Measurements from ENCODE around the gene HSD11B2.

Gene HSD11B2

DNA sequence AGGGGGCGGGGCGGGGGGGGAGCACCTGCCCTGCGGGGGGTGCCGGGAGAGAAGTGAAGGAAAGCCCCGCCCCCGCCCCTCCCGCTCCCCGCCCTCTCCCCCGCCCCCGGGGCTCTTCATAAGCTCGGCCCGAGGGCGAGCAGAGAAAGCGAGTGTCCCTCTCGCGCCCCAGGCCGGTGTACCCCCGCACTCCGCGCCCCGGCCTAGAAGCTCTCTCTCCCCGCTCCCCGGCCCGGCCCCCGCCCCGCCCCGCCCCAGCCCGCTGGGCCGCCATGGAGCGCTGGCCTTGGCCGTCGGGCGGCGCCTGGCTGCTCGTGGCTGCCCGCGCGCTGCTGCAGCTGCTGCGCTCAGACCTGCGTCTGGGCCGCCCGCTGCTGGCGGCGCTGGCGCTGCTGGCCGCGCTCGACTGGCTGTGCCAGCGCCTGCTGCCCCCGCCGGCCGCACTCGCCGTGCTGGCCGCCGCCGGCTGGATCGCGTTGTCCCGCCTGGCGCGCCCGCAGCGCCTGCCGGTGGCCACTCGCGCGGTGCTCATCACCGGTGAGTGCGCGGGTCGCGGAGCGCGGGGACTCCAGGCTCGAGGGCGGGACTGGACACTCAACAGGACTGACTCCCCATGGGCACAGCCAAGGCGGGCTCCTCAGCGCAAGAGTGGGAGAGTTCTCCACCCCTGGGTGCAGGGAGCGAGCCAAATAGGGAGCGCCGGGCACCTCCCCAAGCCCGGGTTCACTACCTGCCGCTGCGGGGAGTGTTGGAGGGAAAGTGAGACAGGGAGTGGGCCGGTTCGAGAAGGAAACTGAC, at the start of gene HSD11B2:
Gene HSD11B2 (plus strand): TSS at position 145 of the 798 bp plus-strand sequence. CDS start 128 bp downstream, at position 273.
- Mint-ChIP-seq H3K4me1 (peaks cover 10% of the 10 kb centered on the region), H3K9me3 (no peaks in the 10 kb centered on the region), H3K36me3 (ENCODE audit: low read depth) (no peaks in the 10 kb centered on the region), H3K27ac (peak within 1 kb of the TSS; percentile 76), H3K27me3 (peaks cover 35% of the 10 kb centered on the region), H3K4me3 (peak within 1 kb of the TSS; percentile 77)
- DNase-seq = peak; percentile 27
- peak; percentile 34 for ATAC-seq

DNA sequence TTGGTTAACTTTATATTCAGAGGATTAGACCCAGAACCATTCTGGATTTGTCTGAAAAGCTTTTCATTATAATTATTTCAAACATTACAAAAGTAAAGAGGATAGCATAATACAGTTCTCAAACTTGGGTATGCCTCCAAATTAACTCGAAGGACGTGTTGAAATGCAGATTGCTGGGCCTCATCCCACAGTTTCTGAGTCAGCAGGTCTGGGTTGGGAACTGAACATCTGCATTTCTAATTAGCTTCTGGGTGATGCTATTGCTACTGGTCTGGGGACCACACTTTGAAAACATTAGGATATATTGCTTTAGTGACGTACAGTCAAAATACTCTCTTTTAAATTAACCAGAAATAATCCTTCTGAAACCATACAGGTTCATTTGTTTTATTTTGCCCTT, 47.6 kb upstream of the HSD11B2 start:
- no peak overlapping the region for H3K4me3 Mint-ChIP-seq
- no peak for DNase-seq
- ATAC-seq = no peak
- H3K36me3 Mint-ChIP-seq (ENCODE audit: low read depth) = no peaks in the 10 kb centered on the region
- H3K4me1 Mint-ChIP-seq = peaks cover 13% of the 10 kb centered on the region
- H3K27ac Mint-ChIP-seq = no peak overlapping the region
- no peaks in the 10 kb centered on the region for H3K9me3 Mint-ChIP-seq
- H3K27me3 Mint-ChIP-seq = peaks cover 3% of the 10 kb centered on the region

DNA sequence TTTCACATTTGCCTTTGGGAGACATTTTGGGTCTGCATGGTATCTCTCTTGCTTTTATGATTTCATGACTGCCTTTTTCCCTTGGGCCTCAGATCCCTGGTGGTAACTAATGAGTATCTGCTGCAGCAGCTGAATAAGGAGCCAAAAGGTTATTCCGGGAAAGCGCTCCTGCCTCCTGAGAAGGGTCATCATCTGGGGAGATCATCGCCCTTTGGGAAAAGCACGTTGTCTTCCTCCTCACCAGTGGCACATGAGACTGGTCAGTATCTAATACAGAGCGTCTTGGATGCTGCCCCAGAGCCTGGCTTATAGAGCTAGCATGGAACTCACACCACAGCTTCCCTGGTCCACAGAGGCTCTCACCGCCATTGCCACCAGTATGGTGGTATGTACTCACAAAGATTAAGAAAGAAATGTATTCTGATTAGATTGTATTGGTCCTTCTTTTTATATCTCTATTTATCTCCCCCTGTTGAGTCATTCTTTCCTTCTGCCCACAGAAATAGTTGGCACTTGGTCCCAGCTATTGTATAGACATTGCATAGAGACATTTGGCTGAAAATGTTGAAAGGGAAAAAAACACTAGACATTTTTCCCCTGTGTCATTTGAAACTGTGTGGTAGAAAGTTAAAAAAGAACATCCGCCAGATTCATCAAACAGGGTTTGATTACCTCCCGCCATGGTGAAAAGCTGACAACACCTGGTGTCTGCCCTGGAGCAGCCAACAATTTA, 46.0 kb upstream of the HSD11B2 start:
- Mint-ChIP-seq H3K4me3 (no peak overlapping the region), H3K36me3 (ENCODE audit: low read depth) (no peaks in the 10 kb centered on the region), H3K27me3 (peaks cover 5% of the 10 kb centered on the region), H3K27ac (peak overlapping the region; percentile 71), H3K4me1 (peaks cover 13% of the 10 kb centered on the region), H3K9me3 (no peaks in the 10 kb centered on the region)
- ATAC-seq = peak; percentile 51
- no peak for DNase-seq

DNA sequence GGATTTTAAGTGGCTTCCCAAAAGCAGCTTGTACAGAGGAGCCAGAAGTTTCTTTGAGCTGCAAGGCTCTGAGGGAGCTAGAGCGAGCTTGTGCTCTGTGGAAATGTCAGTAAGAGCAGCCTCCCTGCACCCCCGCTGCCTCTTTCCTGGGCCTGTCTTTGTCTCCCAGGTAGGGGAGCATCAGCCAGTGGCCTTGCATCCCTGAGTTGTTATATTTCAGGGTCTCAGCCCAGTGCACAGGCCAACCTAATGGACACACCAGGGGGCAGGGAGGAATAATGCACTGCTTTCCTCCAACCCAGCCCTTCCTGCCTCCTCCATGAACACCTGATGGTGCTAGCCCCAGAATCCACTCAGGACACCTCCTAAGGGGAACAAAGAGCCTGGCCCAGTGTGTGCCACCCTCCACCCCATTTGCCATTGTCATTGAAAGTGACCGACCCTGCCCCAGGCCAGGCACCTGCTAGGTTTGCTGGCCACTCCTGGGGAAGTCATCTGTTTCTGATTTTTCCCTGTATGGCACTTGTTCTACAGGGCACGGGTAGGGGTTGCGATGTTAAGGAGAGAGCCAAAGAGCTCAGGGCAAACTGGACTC, 44.0 kb upstream of the HSD11B2 start:
- Mint-ChIP-seq H3K4me1 (peaks cover 13% of the 10 kb centered on the region), H3K36me3 (ENCODE audit: low read depth) (no peaks in the 10 kb centered on the region), H3K9me3 (no peaks in the 10 kb centered on the region), H3K27ac (no peak overlapping the region), H3K27me3 (peaks cover 5% of the 10 kb centered on the region), H3K4me3 (no peak overlapping the region)
- no peak for ATAC-seq
- DNase-seq = no peak

DNA sequence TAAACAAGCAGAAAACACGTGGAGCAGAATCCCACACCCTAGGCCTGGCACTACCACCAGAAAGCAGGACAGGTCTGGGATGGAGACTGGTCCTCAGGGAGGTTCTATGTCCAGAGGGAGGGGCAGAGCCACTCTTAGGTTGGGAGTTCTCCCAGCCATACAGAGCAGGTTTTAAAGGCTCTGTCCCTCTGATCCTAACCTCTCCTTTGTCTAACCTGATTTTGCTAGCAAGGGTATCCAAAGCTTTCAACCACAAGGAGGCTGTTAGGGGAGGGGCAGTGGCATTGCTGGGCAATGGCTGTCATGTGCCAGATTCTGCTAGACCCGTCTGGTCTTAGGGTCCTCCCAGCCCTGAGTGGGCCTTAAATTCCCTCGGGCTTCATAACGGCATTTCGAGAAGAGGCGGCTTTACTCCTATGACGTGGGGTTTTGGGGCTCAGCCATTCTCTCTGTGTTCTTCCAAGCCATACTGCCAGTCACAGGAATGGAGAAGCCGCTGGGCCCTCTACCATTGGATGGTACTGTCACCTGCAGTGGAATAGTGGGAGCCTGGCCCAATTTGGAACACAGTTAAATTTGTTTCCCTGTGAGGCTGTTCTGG, 43.3 kb upstream of the HSD11B2 start:
- Mint-ChIP-seq H3K36me3 (ENCODE audit: low read depth) (no peaks in the 10 kb centered on the region), H3K27ac (no peak overlapping the region), H3K4me1 (peaks cover 13% of the 10 kb centered on the region), H3K9me3 (no peaks in the 10 kb centered on the region), H3K27me3 (peaks cover 11% of the 10 kb centered on the region), H3K4me3 (no peak overlapping the region)
- no peak for ATAC-seq
- DNase-seq = no peak

DNA sequence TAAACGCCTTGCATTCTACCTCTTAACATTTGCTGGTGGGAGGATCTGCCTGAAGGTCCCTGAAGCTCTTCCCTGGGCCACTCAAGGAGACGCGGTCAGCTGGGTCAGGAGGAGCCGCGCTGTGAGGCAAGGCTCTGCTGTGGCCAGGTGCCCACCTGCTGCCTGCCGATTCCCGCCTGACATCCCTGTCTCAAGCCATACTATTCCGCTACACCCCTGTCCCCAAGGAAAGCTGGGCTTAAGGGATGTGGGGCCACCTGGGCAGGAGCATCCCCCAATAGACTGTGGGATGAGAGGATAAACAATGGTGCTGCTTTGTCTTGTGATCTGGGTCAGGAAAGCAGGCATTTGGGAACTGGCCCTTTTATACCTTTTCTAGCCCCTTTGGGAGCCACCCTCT, 42.7 kb upstream of the HSD11B2 start:
- Mint-ChIP-seq H3K4me3 (no peak overlapping the region), H3K9me3 (no peaks in the 10 kb centered on the region), H3K27ac (no peak overlapping the region), H3K4me1 (peaks cover 13% of the 10 kb centered on the region), H3K27me3 (peaks cover 12% of the 10 kb centered on the region), H3K36me3 (ENCODE audit: low read depth) (no peaks in the 10 kb centered on the region)
- no peak for DNase-seq
- no peak for ATAC-seq

DNA sequence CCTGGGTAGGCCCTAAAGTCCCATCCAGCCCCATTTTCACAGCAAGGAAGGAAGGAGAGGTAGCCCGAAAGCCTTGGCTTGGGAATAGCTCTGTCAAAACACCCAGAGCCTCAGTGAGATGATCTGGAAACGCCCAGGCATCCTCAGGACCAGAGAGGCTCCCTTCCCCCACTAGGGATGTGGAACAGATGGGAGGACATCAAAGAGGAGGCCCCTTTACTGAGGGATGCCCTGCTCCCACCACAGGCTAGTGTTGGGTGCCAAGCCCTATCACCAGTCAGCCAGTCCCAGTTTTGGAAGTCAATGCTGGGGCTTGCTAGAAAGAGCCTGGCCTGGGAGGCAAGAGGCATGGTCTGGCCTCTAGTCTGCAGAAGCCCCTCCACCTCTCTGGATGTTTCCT, 42.3 kb upstream of the HSD11B2 start:
- no peak for DNase-seq
- Mint-ChIP-seq H3K4me3 (no peak overlapping the region), H3K4me1 (peaks cover 13% of the 10 kb centered on the region), H3K27ac (no peak overlapping the region), H3K36me3 (ENCODE audit: low read depth) (no peaks in the 10 kb centered on the region), H3K27me3 (peaks cover 13% of the 10 kb centered on the region), H3K9me3 (no peaks in the 10 kb centered on the region)
- no peak for ATAC-seq

DNA sequence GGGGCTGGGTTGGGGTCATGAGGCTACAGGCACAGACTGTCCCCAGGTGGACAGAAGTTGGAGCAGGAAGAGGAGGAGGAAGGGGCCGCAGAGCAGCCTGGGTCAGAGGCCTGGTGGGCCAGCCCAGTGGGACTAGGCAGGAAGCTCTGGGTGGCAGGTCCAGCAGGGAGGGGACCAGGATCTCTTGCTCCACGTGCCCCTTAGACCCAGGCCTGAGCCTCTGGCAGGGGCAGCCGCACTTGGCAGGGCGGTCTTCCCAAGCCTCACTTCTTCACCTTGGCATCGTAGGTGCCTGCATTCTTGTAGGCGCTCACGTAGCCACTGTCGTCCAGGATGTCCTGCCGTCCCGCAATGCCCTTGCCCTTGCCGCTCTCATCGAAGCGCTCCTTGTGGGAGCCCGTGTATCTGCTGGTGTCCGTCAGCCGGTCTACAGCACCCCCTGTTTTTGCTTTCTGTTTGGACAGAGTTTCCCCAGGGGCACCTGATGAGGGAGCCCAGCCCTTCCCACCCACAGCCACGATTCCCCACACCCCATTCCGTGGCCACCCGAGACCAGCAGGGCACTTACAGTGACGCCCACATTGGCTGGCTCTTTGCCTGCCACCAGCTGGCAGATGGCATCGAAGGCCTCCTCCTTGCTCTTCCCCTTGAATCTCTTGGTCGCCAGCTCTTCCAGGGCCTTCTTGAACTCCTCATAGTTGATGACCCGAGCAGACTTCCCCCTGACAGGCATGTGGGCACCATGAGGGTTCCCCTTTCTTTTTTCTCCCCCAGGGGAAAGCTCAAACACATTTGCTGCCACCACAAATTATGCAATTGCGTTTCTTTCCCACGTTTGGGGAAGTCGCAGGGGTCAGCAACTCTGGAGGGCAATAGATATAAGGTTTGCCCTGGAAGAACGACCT, 40.8 kb upstream of the HSD11B2 start:
- Mint-ChIP-seq H3K36me3 (ENCODE audit: low read depth) (no peaks in the 10 kb centered on the region), H3K4me1 (peaks cover 12% of the 10 kb centered on the region), H3K27me3 (peaks cover 25% of the 10 kb centered on the region), H3K4me3 (no peak overlapping the region), H3K9me3 (no peaks in the 10 kb centered on the region), H3K27ac (no peak overlapping the region)
- no peak for DNase-seq
- ATAC-seq = no peak

DNA sequence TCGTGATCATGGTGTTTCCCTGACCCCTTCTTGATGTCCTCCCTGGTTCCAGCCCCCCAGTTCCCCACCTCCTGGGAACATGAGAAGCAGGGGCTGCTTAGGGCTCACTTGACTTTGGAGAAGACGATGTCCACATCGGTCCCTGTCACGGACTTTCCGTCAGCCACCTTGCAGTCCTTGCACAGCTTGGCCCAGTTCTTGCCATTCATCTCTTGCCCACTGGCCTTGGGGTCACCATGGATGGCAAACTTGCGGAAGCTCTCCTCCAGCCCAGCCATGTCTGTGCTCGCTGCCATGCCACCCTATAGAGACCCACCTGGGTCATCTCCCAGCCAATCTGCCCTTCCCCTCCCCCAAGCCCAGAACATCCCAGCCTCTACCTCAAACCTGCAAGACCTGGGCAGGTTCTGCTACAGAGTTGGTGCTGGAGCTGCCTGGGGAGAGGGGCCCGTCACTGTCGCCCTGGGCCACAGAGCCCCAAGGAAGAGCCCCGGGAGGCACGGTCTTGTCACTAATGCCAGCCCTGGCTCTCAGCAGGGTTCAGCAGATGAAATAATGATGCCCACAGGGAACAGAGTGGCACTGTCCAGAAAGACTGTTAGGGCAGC, 40.0 kb upstream of the HSD11B2 start:
- H3K27me3 Mint-ChIP-seq = peaks cover 32% of the 10 kb centered on the region
- H3K4me3 Mint-ChIP-seq = no peak overlapping the region
- no peak overlapping the region for H3K27ac Mint-ChIP-seq
- peaks cover 4% of the 10 kb centered on the region for H3K4me1 Mint-ChIP-seq
- no peaks in the 10 kb centered on the region for H3K36me3 Mint-ChIP-seq (ENCODE audit: low read depth)
- DNase-seq = no peak
- ATAC-seq = no peak
- no peaks in the 10 kb centered on the region for H3K9me3 Mint-ChIP-seq

DNA sequence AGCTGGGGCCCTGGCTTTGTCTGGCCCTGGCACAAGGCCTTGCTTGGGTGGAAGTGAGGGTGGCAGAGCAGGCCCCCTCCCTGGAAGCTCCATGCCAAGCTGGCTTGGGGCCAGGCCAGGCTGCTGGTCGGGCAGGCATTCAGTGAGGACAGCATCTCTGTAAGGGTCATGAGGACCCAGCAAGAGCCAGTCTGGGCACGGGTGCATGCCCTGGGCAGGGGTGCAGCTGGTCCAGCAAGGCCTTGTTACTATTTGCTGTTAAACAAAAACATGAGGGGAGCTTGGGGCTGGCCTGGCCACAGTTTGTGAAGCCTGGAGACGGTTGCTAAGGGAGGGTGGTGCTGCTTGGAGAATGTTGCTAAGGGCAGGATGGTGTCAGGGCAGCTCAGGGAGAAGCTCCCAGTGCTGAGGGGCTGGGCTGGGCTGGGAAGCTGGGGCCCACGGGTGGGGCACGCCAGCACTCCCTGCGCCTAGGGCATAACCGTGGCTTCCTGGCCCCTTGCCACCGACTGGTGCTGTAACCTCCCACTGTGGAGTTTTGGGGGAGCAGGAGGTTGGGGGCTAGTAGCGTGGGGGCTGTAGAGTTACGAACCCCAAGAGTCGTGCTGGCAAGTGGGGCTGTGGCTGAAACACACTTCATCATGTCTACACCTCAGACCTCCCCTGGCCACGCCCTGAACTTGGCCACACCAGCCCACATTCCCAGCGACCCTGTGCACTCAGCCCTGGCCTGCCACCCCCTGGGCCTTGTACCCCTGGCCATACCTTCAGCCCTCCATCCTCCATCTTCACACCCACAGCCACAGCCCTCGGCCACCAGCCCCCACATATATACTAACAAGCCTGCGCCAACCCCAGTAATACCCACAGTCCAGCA, 39.3 kb upstream of the HSD11B2 start:
- no peak for ATAC-seq
- DNase-seq = no peak
- no peaks in the 10 kb centered on the region for H3K36me3 Mint-ChIP-seq (ENCODE audit: low read depth)
- peaks cover 4% of the 10 kb centered on the region for H3K4me1 Mint-ChIP-seq
- peaks cover 32% of the 10 kb centered on the region for H3K27me3 Mint-ChIP-seq
- H3K27ac Mint-ChIP-seq = no peak overlapping the region
- no peaks in the 10 kb centered on the region for H3K9me3 Mint-ChIP-seq
- H3K4me3 Mint-ChIP-seq = no peak overlapping the region

DNA sequence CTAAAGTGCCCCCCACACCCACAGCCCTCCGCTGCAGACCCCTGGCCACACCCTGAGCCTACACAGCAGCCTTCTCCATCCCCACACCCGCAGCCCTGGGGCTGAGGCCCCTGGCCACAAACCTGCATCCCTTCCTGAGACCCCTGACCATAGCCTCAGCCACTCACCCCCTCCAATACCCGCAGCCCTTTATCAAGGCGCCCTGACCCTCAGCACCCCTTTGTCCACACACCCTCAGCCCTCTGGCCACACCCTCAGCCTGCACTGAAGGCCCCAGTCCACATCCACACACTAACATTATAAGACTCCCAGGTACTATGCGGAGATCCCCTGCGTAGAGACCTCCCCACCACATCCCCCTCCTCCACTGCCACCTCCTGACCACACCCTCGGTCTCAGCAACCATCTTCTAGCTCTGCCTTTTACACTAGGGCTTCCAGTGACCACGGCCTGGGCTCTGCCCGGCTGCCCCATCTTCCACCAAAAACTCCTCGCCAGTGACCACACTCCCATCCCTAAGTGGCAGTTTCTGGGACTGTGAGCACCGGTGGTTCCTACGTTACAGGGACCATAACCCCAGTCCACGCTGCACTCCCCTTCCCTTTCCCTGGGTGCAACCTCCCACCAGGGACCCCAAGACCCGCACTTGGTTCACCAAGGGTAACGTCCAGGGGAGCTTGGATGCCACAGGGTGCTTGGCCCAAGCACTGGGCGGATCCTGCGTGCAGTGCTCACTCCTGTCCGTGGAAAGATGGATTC, 38.4 kb upstream of the HSD11B2 start:
- peaks cover 32% of the 10 kb centered on the region for H3K27me3 Mint-ChIP-seq
- H3K9me3 Mint-ChIP-seq = no peaks in the 10 kb centered on the region
- no peaks in the 10 kb centered on the region for H3K36me3 Mint-ChIP-seq (ENCODE audit: low read depth)
- no peak overlapping the region for H3K27ac Mint-ChIP-seq
- H3K4me3 Mint-ChIP-seq = no peak overlapping the region
- DNase-seq (no peak), ATAC-seq (no peak)
- H3K4me1 Mint-ChIP-seq = peaks cover 4% of the 10 kb centered on the region

DNA sequence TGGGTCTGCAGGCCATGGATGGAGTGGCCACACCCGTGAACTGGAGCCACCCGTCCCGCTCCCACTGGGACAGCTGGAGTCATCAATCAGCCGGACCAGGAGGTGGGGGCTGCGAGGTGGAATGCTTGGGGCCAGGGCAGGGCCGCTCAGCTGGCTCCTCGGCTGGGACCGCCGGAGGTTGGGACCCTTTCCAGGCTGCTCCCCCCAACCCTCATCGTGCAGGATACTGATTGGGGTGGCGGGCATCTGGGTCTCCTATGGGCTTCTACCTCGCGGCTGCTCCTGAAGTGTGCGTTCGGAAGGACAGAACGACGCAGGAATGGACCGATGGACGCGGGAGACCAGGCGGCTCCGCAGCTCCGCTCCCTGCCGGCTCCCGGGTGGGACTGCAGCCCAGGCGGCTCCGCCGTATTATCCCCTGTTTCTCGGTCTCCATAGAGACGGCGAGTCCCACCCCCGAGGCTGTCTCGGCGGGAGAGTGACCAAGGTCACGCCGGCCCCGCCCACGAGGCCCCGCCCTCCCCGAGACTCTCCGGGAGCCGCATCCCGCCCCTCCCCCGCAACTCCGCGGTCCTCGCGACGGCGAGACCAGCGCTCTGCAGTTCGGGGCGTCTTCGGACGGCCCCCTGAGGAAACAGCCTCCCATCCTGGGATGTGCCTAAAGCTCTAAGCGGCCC, 37.7 kb upstream of the HSD11B2 start, which contains the start of gene TPPP3:
Gene TPPP3 (minus strand): TSS at position 388 of the 677 bp plus-strand sequence. CDS start 2,387 bp downstream, outside the sequence.
- no peak within 1 kb of the TSS for H3K27ac Mint-ChIP-seq
- no peaks in the 10 kb centered on the region for H3K36me3 Mint-ChIP-seq (ENCODE audit: low read depth)
- peaks cover 32% of the 10 kb centered on the region for H3K27me3 Mint-ChIP-seq
- H3K4me3 Mint-ChIP-seq = peak within 1 kb of the TSS; percentile 14
- ATAC-seq (peak; percentile 48), DNase-seq (peak; percentile 61)
- H3K4me1 Mint-ChIP-seq = peaks cover 4% of the 10 kb centered on the region
- no peaks in the 10 kb centered on the region for H3K9me3 Mint-ChIP-seq

Measured in activated naive CD8-positive, alpha-beta T cell treated with anti-CD3 and anti-CD28 coated beads, Interleukin-2, amount 50 U/mL, for 24 hours (primary cell).